Liver (tissue), 3 donors: ENCODE results near the gene POC1A.
"Not testable (repeated sequence)": the region's sequence is repeated elsewhere in the genome, so short reads cannot be mapped to it uniquely, and the experiment has no call there.

Experiments used
- CTCF ChIP-seq: fragments of 150-350 bp; IDR thresholded peaks from 2 replicates; pipeline ENCODE4 v1.5.1; 2017; ENCODE audit warnings: improper control_type of control experiment, low read depth, low read length; ENCODE audit not compliant: missing input control
- EGR1 ChIP-seq, 2 donors: IDR thresholded peaks; 2 replicates each; pipeline ENCODE4 v1.6.1; 2016 to 2018; ENCODE audit warnings: antibody characterized with exemption in 2 of 2, low read depth in 2 of 2
- HNF4G ChIP-seq: IDR thresholded peaks from 2 replicates; pipeline ENCODE4 v1.6.1; 2016; ENCODE audit warnings: antibody characterized with exemption
- JUND ChIP-seq, 2 donors: IDR thresholded peaks; 2 replicates each; pipeline ENCODE4 v1.6.1; 2016; ENCODE audit warnings: antibody characterized with exemption in 2 of 2
- MAX ChIP-seq: IDR thresholded peaks from 2 replicates; pipeline ENCODE4 v1.6.1; 2016; ENCODE audit warnings: antibody characterized with exemption
- NR2F2 ChIP-seq: IDR thresholded peaks from 2 replicates; pipeline ENCODE4 v1.6.1; 2016; ENCODE audit warnings: antibody characterized with exemption
- RAD21 ChIP-seq, 2 donors: IDR thresholded peaks; 2 replicates each; pipeline ENCODE4 v1.6.1; 2016; ENCODE audit warnings: antibody characterized with exemption in 2 of 2, mild to moderate bottlenecking in 2 of 2
- REST ChIP-seq: IDR thresholded peaks from 2 replicates; pipeline ENCODE4 v1.6.1; 2016; ENCODE audit warnings: antibody characterized with exemption, mild to moderate bottlenecking
- TAF1 ChIP-seq: conservative IDR thresholded peaks from 2 replicates; pipeline ENCODE4 v1.6.1; 2016; ENCODE audit warnings: antibody characterized with exemption, mild to moderate bottlenecking
- YY1 ChIP-seq: IDR thresholded peaks from 2 replicates; pipeline ENCODE4 v1.6.1; 2016; ENCODE audit warnings: antibody characterized with exemption, mild to moderate bottlenecking
- ZBTB33 ChIP-seq: IDR thresholded peaks from 2 replicates; pipeline ENCODE4 v1.6.1; 2016; ENCODE audit warnings: antibody characterized with exemption
- donor health status: healthy.
- donor health status: healthy.

- TF ChIP-seq TAF1; CTCF; NR2F2; MAX; ZBTB33; HNF4G; RAD21 (IDR thresholded peaks at IDR 0.05): not testable (repeated sequence)
- TF ChIP-seq YY1 (peak; percentile 68), REST (peak; percentile 26), EGR1 (IDR thresholded peaks at IDR 0.05; ENCODE audit: low read depth in 2 of 2) (peak in 1 of 2 donors; percentile 26), JUND (IDR thresholded peaks at IDR 0.05) (peak in 1 of 2 donors; percentile 34)
These were observed 23.9 kb upstream of the POC1A start for GRCh38 chr3:52178126-52178525.
